GM18868 (cell line): ENCODE results near the gene PDE4D.
"Not testable (repeated sequence)": the region's sequence is repeated elsewhere in the genome, so short reads cannot be mapped to it uniquely, and the experiment has no call there.

Source experiments
- ATAC-seq: cut with Tn5 transposase; IDR thresholded peaks from one replicate; pipeline ENCODE4 v1.9.1; 2021; ENCODE audit warnings: mild to moderate bottlenecking, moderate library complexity; ENCODE audit not compliant: unreplicated experiment

The PDE4D gene

DNA sequence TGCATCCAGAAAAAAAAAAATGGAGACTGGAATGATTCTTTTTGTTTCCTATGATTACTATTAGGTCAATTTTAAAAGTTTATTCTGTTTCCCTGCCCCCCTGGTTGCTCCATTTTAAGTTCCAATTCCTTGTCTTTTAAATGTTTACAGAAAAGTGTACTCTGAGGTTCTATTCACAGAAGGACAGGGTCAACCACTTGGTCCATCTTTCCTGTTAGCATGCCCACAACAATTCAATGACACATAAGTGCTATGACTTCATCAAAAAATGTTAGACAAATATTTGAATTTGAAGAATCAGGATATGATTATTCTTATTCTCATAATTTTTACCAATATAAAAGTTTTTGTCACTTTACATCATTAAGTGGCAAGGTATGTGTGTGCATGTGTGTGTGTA, 123.7 kb downstream of the PDE4D start:
- ATAC-seq: no peak

DNA sequence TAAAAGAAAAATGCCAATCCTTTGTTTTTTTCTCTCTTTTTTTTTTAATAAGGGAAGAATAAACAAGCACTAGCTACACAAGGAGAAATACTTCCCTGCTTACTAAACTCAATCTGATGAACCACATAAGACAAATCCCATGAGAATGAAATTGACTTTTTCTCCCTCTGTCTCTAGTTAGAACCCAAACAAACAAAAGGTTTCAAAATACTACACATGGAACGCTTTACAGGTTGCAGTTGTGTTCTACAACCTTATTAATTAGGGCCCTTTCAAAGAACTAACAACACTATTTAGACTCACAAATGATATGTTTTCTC, 124.5 kb downstream of the PDE4D start:
- ATAC-seq: no peak

DNA sequence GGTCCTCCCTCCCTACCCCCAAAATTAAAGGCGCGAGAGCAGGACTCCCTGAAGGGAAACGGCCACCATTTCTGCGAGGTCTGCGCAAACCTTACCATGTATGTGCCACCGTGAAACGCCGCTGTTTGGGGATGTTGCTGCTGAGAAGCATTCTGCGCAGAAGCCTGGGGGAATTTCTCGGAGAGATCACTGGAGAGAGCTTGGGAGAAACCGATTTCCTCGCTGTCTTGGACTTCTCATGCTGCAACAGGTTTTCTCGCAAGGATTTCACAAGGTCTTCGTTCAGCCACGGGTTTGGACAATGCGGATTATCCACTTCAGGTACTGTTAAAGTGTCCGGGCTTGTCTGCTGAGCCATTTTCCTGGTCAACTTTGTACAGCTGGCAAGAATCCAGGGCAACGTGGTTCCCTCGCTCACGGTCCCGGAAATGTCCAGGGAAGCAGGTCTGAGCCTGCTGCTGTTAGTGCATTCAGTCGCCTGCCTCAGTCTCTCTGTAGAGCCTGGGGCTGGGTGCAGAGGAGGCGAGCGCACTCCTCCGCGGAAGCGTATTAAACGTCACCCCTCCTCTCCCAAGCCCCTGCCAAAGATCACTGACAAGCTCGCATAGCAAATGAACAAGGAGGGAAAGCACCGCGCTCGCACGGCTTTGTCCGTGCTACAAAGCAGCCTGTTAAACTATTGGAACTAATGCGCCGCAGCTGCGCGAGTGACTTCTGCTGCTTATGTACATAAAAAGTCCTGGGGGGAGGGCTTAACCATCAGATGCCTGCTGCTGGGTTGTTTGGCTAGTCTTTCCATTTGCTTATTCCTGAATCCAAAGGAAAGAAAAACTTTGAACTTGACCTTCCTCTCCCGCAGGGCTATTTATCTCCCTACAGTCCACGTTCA, 125.1 kb downstream of the PDE4D start:
- ATAC-seq: peak; percentile 62

DNA sequence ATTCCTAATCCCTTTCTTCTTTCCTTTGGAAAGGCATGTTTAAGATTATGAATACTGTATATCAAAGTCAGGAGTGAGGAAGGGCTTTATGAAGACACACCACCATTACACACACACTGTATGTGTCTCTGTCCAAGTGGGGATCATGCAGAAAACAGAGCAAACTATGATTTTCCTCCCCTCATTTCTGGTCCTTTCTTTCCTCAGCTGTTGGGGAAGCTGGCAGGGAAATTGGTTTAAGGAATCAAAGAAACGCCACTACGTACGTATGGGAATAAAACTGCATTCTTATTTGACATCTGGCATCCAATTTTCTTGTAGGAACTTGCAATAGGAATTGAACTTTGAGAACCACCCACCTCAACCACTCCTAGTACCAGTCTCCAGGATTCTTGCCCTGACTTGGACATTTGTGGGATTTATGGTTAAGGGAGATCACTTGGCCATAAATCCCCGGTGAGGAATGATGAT, 125.8 kb downstream of the PDE4D start:
- ATAC-seq: no peak

DNA sequence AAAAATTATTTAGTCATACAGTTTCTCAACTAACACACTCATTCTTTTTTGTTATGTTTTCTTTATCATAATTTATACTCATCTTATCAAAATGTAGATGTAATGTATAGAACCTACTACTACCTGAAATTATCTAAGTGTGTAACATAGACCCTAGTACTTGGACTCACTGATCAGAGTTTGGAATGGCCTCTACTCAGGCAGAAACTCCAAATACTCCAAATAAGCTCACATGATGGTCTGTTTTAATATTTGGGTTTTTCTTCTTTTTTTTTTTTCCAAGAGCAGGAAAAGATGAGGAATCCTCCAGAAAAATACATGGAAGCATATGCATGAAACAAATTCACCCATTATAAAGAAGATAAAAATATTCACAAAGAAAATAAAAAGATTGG, 126.3 kb downstream of the PDE4D start:
- no peak for ATAC-seq

DNA sequence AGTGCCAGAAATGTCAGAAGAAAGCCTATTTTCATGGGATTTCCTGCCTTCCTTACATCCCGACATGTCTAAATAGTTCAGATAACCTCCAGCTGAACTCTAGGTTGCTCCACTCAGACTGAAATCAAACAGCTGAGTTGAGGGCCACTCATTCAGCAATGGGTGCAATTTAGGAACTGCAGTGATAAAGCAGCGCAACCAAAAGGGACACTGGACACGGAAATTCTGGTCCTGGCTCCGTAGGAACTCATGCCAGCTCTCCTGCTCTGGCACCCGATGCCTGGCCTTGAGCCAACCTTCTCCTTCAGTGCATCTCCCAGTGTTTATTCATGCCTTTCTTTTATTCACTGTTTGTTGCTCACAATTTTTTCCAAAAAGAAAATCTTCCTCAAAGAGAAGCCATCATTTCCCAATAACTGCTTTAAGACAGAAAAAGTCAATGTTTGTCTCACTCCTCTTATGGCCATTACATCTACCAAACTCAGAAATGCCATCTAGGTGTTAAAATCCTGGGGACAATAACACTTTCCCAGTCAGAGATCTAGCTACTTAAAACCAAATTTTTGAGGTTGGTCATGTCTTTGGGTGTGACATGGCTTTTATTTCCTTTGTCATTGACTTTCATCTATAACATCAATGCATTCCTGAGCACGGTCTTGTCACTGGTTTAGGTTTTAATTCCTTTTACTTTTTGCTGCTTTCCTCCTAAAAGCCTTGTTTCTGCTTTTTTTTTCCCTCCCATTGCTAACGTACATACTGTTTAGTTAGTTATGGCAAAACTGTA, 126.9 kb downstream of the PDE4D start:
- ATAC-seq: no peak

DNA sequence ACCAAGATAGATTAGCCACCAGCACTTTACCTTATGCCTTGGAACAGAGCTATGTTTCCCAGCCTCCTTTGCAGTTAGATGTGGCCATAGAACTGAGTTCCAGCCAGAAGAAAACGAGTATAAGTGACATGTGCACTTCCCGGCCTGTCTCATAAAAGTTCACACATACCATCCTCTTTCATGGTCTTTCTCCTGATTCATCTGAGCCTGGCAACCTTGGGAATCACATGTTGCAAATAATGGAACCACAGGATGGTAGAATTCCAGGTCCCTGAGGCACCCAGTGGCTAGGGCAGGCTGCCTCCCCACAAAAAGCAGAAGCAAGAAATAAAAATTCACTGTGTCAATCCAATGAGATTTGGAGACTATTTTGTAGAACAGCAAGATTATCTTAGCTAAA, 128.1 kb downstream of the PDE4D start:
- no peak for ATAC-seq

DNA sequence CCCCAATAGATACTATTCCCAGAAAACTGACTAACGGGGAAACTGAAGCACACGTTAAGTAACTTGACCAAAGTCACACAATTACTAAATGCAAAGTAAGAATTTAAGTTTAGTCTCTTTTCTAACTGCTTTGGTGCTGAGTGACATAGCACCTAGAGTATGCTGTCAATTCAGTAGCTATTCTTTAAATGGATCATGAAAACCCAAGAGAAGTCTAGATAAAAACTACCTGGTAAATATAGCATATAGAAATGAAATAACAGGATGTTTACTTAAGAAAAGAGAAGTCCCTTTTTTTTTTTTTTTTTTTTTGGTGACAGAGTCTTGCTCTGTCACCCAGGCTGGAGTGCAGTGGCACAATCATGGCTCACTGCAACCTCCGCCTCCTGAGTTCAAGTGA, 129.2 kb downstream of the PDE4D start:
- peak; percentile 45 for ATAC-seq

DNA sequence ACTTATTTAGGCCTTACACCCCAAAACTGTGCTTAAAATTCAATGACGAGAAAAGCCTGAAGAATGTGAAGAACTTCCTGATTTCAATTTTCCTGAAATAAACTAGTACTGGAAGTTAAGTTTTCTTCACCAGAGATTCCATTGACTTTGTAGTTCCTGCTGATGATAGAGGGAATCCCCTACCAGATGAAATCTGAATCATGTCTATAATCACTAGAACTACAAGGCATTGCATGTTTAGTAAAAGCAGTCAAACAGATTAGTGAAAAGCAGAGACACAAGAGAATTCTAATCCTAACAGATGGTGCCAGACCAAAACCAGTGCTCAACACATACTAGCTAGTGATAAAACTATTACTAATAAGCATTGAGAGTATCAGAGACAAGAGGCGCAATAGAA, 130.0 kb downstream of the PDE4D start:
- ATAC-seq: no peak

DNA sequence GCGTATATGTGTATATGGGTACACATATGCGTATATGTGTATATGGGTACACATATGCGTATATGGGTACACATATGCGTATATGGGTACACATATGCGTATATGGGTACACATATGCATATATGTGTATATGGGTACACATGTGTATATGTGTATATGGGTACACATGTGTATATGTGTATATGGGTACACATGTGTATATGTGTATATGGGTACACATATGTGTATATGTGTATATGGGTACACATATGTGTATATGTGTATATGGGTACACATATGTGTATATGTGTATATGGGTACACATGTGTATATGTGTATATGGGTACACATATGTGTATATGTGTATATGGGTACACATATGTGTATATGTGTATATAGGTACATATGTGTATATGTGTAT, 131.3 kb downstream of the PDE4D start:
- not testable (repeated sequence) for ATAC-seq

DNA sequence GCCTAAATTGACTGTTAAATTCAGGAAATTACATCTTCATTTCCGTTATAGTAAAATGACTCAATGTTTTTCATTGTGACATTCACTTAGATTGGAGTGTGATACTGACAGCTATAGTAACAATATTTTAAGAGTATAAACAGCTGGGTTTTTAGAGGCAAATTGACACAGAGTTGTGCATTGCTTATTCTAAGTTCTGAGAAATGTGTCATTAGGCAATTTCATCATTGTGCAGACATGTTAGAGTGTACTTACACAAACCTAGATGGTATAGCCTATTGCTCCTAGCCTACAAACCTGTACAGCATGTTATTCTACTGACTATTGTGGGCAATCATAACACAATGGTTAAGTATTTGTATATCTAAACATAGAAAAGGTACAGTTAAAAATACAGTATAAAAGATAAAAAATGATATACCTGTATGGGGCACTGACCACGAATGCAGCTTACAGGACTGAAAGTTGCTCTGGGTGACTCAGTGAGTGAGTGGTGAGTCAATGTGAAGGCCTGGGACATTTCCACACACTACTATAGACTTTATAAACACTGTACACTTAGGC, 132.7 kb downstream of the PDE4D start:
- ATAC-seq: peak; percentile 58

DNA sequence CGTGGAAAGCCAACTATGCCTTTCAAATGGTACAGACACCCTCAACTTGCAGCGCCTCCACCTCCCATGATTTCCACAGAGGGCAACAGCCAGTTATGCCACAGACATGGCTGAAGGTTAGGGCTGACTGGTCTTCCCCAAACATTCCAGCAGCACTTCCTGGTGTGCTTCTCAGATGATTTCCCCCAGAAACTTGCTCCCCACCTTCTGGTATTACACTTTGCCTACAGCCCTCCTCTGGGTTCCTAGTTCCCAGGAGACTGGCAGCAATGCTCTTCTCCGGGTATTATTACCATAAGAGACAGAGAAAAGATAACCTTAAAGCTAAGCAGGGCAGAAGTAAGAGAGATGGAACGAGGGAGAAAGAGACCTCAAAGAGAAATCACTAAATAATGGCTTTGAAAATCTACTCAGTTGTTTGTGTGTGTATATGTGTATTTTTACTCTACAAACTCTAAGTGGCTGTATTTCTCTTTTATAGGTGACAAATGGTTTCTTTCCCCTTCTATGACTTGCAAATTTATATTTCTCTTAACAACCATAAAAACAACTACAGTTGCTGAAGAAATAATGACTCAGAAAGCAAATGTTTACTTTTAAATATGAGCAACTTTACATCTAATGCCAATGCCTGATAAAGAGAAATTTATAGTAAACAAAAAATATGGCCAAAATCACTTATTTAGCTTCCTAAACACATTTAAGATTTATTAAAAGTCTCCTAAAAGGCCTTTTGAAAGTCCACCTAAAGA, 133.8 kb downstream of the PDE4D start:
- no peak for ATAC-seq

DNA sequence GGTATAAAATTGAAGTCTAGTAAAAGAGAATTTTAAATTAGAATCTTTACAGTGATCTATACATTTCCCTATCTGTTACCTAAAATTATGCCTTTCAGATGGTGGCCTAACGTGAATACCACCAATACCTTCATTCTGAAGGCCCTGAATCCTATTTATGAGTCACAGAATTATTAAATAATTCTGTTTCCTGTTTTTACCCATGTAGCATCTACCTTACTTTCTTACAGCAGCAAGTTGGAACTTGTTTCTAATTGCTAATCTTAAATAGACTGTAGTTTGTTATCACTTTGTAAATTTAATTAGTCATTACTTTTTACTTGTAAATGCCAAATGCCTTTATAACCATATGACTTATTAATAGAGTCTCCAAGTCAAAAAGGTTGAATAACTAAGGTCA, 135.0 kb downstream of the PDE4D start:
- no peak for ATAC-seq

DNA sequence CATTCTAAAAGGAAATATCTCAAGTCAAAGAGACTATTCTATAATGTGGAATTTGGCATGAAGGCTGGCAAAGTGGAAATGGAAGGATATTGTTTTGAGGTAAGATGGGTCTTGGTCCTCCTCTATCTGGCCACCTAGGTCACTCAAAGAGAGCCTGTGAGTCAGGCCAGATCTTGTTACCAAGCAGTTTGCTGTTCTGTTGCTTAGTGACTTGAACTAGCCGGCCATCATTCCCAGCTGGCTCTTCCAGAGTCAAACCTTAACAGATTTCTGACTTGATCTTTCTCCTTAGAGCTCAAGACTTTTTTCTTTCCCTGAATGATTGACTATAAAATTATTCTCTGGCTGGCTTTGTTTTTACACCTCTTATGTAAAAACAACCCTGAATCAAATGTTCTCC, 136.1 kb downstream of the PDE4D start:
- no peak for ATAC-seq

DNA sequence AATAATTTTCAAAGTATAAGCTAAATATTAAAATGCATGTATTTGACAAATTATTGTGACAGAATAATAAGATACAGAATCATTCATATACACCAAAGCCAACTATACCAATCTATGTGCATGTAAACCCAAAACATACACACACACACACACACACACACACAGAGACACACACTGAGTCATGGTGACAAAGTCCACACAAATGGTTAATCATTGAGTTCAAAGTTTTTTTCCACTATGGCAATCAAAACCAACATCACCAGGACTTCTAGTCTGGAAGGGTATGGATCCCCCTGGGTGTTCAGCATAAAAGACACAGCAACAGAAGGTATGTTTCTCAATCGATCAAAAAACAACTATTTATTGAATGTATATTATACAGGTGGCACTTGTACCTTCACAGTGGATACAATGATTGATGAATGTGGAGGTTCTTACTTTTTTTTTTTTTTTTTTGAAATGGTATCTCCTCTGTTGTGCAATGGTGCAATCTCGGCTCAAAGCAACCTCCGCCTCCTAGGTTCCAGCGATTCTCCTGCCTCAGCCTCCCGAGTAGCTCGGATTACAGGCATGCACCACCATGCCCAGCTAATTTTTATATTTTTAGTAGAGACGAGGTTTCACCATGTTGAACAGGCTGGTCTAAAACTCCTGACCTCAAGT, 137.0 kb downstream of the PDE4D start:
- no peak for ATAC-seq

DNA sequence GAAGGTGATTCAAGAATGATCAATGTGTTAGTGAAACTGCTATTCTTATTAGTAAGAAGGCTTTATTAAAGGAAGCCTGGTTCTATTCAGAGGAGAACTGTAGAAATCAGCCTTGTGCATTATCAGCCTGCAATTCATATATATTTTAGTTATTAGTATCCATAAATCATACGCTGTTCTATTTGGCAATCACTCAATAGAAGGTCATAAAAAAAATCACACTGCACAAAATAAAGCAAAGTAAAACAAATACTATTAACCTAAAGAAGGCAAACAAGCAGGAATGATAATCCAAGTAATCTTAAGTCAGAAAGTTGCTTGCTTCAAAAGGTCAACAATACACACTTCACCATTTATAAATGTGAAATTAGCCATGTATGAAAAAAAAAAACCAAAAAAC, 138.1 kb downstream of the PDE4D start:
- ATAC-seq: no peak

DNA sequence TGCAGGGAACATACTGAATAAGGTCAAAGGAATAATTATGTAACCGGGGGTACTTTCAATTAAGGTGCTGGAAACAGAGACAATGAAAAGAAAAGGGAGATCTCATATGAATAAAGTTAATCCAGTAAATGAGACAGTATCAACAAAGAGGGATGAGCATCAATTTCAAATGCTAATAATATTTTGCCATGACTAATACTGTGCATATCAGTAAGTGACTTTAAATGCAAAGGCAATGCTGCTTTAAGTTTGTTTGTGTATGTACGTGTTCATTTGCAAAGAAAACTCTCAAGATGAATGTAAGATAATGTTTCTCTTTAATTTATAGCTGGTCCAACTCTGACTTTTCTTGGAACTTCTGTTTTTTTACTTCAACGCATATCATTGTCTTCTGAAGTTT, 139.9 kb downstream of the PDE4D start:
- no peak for ATAC-seq

DNA sequence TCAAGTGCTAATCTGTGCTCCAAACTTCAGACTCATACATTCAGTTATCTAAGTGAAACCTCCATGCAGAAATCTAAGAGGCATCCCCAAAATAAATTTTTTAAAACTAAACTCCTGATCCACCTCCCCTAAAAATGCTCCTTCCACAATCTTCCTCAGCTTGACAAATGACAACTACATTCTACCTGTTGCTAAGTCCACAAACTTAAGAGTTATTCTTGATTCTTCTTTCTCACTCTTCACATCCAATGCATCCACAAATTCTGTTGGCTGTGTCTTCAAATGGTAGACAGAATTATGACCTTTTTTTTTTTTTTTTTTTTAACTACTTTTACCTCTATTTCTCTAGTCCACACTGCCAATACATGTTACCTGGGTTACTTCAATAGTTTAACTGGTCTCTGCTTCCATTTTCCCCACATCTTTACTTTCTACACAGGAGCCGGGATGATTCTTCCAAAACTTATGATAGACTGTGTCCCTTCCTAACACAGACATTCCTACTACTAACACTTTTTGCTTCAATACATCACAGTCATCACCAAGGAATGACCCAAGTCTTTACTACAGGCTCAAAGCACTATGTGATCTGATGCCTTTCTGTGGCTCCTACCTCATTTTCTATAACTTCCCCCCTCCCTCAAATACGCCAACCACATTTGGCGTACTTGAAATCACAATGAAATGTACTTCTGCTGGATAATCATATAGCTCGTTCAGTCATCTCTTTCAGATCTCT, 143.6 kb downstream of the PDE4D start:
- no peak for ATAC-seq

DNA sequence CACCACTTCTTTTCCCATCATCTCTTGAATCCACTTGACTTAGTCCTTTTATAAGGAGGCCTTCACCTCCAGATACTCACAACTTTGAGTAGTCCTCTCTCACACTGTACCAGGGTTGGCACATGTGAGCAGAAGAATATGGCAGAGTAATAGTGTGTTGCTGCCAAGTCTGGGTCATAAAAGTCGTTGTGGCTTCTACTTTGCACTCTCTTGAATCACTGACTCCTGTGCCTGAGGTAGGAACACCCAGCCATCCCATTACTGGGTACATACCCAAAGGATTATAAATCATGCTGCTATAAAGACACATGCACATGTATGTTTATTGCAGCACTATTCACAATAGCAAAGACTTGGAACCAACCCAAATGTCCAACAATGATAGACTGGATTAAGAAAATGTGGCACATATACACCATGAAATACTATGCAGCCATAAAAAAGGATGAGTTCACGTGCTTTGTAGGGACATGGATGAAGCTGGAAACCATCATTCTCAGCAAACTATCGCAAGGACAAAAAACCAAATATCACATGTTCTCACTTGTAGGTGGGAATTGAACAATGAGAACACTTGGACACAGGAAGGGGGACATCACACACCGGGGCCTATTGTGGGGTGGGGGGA, 145.4 kb downstream of the PDE4D start:
- not testable (repeated sequence) for ATAC-seq
